Neuronal stem cell (in vitro differentiated cells): ENCODE data around the gene CRADD.
A peak's percentile ranks its signal among the peaks of the same experiment; 100 is the strongest.

Source experiments
- DNase-seq: peaks from one replicate; pipeline ENCODE4 v3.0.0-alpha.2; 2013; ENCODE audit warnings: low spot score
- H2AFZ ChIP-seq: one replicate; pipeline ENCODE4 v1.6.1; 2013; ENCODE audit warnings: mild to moderate bottlenecking, low read length, inconsistent platforms
- H2AK5ac ChIP-seq: 2 replicates; pipeline ENCODE4 v1.6.1; 2013; ENCODE audit warnings: low read depth, mild to moderate bottlenecking, inconsistent platforms, low read length, moderate library complexity, mixed read lengths
- H2BK120ac ChIP-seq: 2 replicates; pipeline ENCODE4 v1.6.1; 2013; ENCODE audit warnings: low read depth, mild to moderate bottlenecking, inconsistent platforms, low read length, moderate library complexity, mixed read lengths
- H2BK12ac ChIP-seq: one replicate; pipeline ENCODE4 v1.6.1; 2013; ENCODE audit warnings: low read length, inconsistent platforms
- H2BK15ac ChIP-seq: 2 replicates; pipeline ENCODE4 v1.6.1; 2013; ENCODE audit warnings: mild to moderate bottlenecking, low read length, inconsistent platforms, mixed read lengths
- H2BK5ac ChIP-seq: one replicate; pipeline ENCODE4 v1.6.1; 2013; ENCODE audit warnings: inconsistent platforms, mild to moderate bottlenecking, low read length, moderate library complexity
- H3K14ac ChIP-seq: one replicate; pipeline ENCODE4 v1.6.1; 2013; ENCODE audit warnings: low read length, inconsistent platforms
- H3K18ac ChIP-seq: 2 replicates; pipeline ENCODE4 v1.6.1; 2013; ENCODE audit warnings: low read length, inconsistent platforms
- H3K23ac ChIP-seq: 2 replicates; pipeline ENCODE4 v1.6.1; 2013; ENCODE audit warnings: low read depth, mild to moderate bottlenecking, mixed read lengths, low read length, inconsistent platforms; ENCODE audit not compliant: poor library complexity
- H3K27ac ChIP-seq: replicated peaks from 3 replicates; pipeline ENCODE4 v1.5.1; 2013; ENCODE audit warnings: low read length, inconsistent platforms
- H3K27me3 ChIP-seq, 3 experiments: 2 replicates each; pipeline ENCODE4 v1.6.1; 2013; ENCODE audit warnings: low read length in 3 of 3, mild to moderate bottlenecking in 2 of 3, inconsistent platforms in 1 of 3, low read depth in 1 of 3, mixed read lengths in 1 of 3, moderate library complexity in 1 of 3; ENCODE audit not compliant: control insufficient read depth in 3 of 3, insufficient read depth in 3 of 3
- H3K36me3 ChIP-seq, 2 donors: replicated peaks in 1 of 2; 2 replicates each; pipeline ENCODE4 v1.6.1; 2013; ENCODE audit warnings: low read length in 2 of 2; ENCODE audit not compliant: control insufficient read depth in 2 of 2, insufficient read depth in 2 of 2
- H3K4ac ChIP-seq: 2 replicates; pipeline ENCODE4 v1.6.1; 2013; ENCODE audit warnings: inconsistent platforms, mild to moderate bottlenecking, low read length, moderate library complexity
- H3K4me1 ChIP-seq, 2 donors: 1 replicate in 1 of 2; 2 replicates in 1 of 2; pipeline ENCODE4 v1.6.1; 2013; ENCODE audit warnings: low read length in 2 of 2, low read depth in 1 of 2; ENCODE audit not compliant: control insufficient read depth in 2 of 2, insufficient read depth in 1 of 2
- H3K4me2 ChIP-seq: one replicate; pipeline ENCODE4 v1.6.1; 2013; ENCODE audit warnings: mild to moderate bottlenecking, low read length, inconsistent platforms; ENCODE audit not compliant: insufficient read depth, poor library complexity, severe bottlenecking
- H3K4me3 ChIP-seq, 2 donors: 2 replicates each; pipeline ENCODE4 v1.5.1; 2013; ENCODE audit warnings: low read length in 2 of 2, mild to moderate bottlenecking in 2 of 2, inconsistent platforms in 1 of 2, moderate library complexity in 1 of 2
- H3K79me1 ChIP-seq: one replicate; pipeline ENCODE4 v1.6.1; 2013; ENCODE audit warnings: low read depth, mild to moderate bottlenecking, inconsistent platforms, low read length, moderate library complexity
- H3K9ac ChIP-seq: one replicate; pipeline ENCODE4 v1.6.1; 2013; ENCODE audit warnings: mild to moderate bottlenecking, low read depth, low read length, inconsistent platforms; ENCODE audit not compliant: poor library complexity
- H3K9me3 ChIP-seq, 2 donors: replicated peaks in 1 of 2; 2 replicates each; pipeline versions ENCODE3 to v1.6.1; 2013; ENCODE audit warnings: low read length in 2 of 2, mild to moderate bottlenecking in 2 of 2, inconsistent platforms in 1 of 2, low read depth in 1 of 2, mixed read lengths in 1 of 2, moderate library complexity in 1 of 2; ENCODE audit not compliant: control insufficient read depth in 2 of 2, insufficient read depth in 1 of 2
- H4K8ac ChIP-seq: one replicate; pipeline ENCODE4 v1.6.1; 2013; ENCODE audit warnings: low read depth, mild to moderate bottlenecking, inconsistent platforms, low read length, moderate library complexity
- H4K91ac ChIP-seq: one replicate; pipeline ENCODE4 v1.6.1; 2013; ENCODE audit warnings: low read length, low read depth, mild to moderate bottlenecking, inconsistent platforms; ENCODE audit not compliant: poor library complexity
- WGBS, 2 donors: extraction: QIAGEN DNeasy Blood & Tissue Kit; methylation state at CpG; one replicate each; pipeline ENCODE4 v1.1.7; 2013; ENCODE audit warnings: missing lambda C conversion rate in 2 of 2, mixed read lengths in 1 of 2; ENCODE audit not compliant: insufficient read length in 2 of 2, insufficient replicate concordance in 1 of 2; ENCODE audit errors: extremely low coverage in 2 of 2; 5-methylcytosine and 5-hydroxymethylcytosine counted together

CRADD gene

DNA sequence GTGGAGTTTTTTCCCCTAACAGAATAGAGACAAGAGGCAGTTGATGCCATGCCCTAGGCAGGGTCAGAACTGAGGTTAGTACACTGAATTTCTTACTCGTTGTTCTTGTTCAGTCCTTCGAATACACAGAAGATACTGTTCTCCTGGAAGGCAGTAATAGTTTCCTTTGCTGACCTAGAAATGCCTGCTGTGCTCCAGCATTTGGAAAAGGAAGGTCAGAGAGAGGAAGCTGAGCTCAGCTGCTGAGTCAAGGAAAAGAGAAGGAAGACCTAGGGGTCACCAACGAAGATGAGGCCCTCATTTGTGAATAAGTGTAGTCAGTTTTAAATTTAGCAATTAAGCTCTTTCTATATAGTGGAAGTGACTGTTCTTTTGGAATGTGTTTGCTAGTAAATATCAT lies 100.1 kb downstream of the CRADD start:
- H2BK5ac ChIP-seq, result no peak overlapping the region
- DNase-seq, result no peak
- H3K4me3 ChIP-seq, result no peak overlapping the region

DNA sequence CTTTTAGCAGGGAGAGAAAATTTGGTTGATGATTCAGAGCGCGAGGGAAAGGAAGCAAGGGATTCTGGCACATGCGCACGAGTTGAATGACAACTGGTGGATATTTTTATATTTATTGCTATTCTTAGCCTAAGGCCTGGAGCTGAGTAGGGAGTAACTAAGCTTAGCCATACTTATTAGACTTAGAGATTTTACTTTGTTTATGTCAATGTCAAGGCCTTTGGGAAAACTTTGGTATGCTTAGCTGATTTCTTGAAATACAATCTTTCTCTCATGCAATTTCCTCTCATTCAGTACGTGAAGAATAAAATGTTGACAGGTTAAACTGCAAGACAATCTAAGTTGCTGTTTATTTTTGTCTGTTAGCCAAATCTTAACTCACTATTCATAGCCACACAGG lies 101.1 kb downstream of the CRADD start:
- Histone ChIP-seq H2AFZ (no peak overlapping the region), H3K14ac (no peak overlapping the region), H2BK120ac (no peak overlapping the region), H3K23ac (no peak overlapping the region), H3K79me1 (no peaks in the 10 kb centered on the region), H3K4ac (no peak overlapping the region), H4K91ac (no peak overlapping the region), H2BK12ac (no peak overlapping the region), H3K18ac (no peak overlapping the region), H3K4me3 (no peak overlapping the region), H2BK15ac (no peak overlapping the region), H3K9me3 (no peaks in the 10 kb centered on the region), H4K8ac (no peak overlapping the region), H3K4me2 (no peak overlapping the region), H3K4me1 (peaks cover 0 to 11% of the 10 kb centered on the region in 2 donors), H3K27ac (no peak overlapping the region), H2AK5ac (no peak overlapping the region), H3K27me3 (no peaks in the 10 kb centered on the region), H3K36me3 (no peaks in the 10 kb centered on the region), H2BK5ac (no peak overlapping the region), H3K9ac (no peak overlapping the region)
- WGBS, 2 donors, result no CpG with 5 or more reads among the region's 5 CpGs
- DNase-seq, result no peak

More for the DNA sequence above, 100.1 kb downstream of the CRADD start:
- Histone ChIP-seq H3K18ac (no peak overlapping the region), H3K14ac (no peak overlapping the region), H3K4ac (no peak overlapping the region), H2BK15ac (no peak overlapping the region), H2BK12ac (no peak overlapping the region), H3K9ac (no peak overlapping the region), H3K9me3 (no peaks in the 10 kb centered on the region), H3K4me1 (peaks cover 0 to 11% of the 10 kb centered on the region in 2 donors), H2AK5ac (no peak overlapping the region), H2BK120ac (no peak overlapping the region), H2AFZ (peak overlapping the region; percentile 42), H4K91ac (no peak overlapping the region), H3K27me3 (no peaks in the 10 kb centered on the region), H3K4me2 (no peak overlapping the region), H4K8ac (no peak overlapping the region), H3K23ac (no peak overlapping the region), H3K36me3 (no peaks in the 10 kb centered on the region), H3K79me1 (no peaks in the 10 kb centered on the region), H3K27ac (no peak overlapping the region)
- no CpG with 5 or more reads among the region's 3 CpGs for WGBS, 2 donors

DNA sequence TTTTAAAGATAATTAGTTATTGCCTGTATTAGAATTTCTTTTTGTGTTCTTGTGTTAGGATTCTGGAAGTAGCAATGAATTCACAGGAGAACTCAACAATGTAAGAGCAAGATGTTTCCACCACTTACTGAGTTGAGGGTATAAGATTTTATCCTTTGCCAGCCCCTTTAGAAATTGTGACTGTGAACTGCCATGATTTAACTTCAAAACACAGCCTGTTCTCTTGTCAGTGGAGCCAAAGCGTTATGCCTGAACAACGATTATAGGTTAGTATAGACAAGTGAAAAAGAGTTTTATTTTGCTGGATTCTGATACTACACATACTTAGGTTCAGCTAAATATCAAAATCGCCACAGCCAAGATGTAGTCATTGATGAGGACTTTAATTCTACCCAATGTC lies 101.6 kb downstream of the CRADD start:
- Histone ChIP-seq H3K79me1 (no peaks in the 10 kb centered on the region), H3K36me3 (no peaks in the 10 kb centered on the region), H3K4me1 (peaks cover 0 to 13% of the 10 kb centered on the region in 2 donors), H3K4ac (no peak overlapping the region), H4K8ac (no peak overlapping the region), H3K27me3 (no peaks in the 10 kb centered on the region), H3K9ac (no peak overlapping the region), H4K91ac (no peak overlapping the region), H3K4me2 (no peak overlapping the region), H2AFZ (no peak overlapping the region), H3K14ac (no peak overlapping the region), H3K4me3 (no peak overlapping the region), H2BK120ac (no peak overlapping the region), H3K23ac (no peak overlapping the region), H2AK5ac (no peak overlapping the region), H2BK5ac (no peak overlapping the region), H2BK15ac (no peak overlapping the region), H3K27ac (no peak overlapping the region), H3K18ac (no peak overlapping the region), H3K9me3 (no peaks in the 10 kb centered on the region), H2BK12ac (no peak overlapping the region)
- DNase-seq, result no peak
- no CpG with 5 or more reads among the region's 3 CpGs for WGBS, 2 donors

DNA sequence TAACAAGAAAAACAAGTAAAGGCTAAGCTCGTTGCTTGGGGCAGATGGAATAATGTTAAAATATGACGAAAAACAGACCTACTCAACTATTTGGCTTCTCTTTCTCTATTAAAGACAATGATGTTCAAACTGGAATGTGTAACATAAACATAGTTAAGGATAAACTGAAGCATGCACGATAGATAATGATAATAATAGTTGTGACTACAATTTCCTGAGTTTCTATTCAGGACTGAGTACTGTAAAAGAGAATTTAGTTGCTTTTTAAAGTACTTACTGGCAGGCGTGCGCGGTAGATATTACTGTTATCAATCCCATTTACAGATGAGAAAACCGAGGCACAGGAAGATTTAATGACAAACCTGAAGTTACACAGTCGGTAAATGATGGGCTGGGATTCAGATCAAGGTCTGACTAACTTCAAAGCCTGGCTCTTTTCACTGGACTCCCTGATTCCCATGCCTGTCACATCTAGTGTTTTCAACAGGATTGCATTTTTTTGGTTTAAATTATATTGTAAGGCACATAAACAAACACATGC lies 103.0 kb downstream of the CRADD start:
- H3K79me1 ChIP-seq, result no peaks in the 10 kb centered on the region
- H3K14ac ChIP-seq, result no peak overlapping the region
- no peak overlapping the region for H3K4ac ChIP-seq
- no peak overlapping the region for H3K27ac ChIP-seq
- H2AK5ac ChIP-seq, result no peak overlapping the region
- H3K9ac ChIP-seq, result no peak overlapping the region
- H3K18ac ChIP-seq, result no peak overlapping the region
- H3K4me3 ChIP-seq, result no peak overlapping the region
- H2BK5ac ChIP-seq, result no peak overlapping the region
- no peaks in the 10 kb centered on the region for H3K9me3 ChIP-seq
- H2BK15ac ChIP-seq, result no peak overlapping the region
- no CpG with 5 or more reads among the region's 8 CpGs for WGBS, 2 donors
- no peak overlapping the region for H4K8ac ChIP-seq
- H3K36me3 ChIP-seq, result no peaks in the 10 kb centered on the region
- H2BK12ac ChIP-seq, result no peak overlapping the region
- H2BK120ac ChIP-seq, result no peak overlapping the region
- H2AFZ ChIP-seq, result no peak overlapping the region
- H3K4me1 ChIP-seq, result peaks cover 5 to 26% of the 10 kb centered on the region in 2 donors
- H3K4me2 ChIP-seq, result no peak overlapping the region
- DNase-seq, result no peak
- no peak overlapping the region for H3K23ac ChIP-seq
- no peaks in the 10 kb centered on the region for H3K27me3 ChIP-seq
- no peak overlapping the region for H4K91ac ChIP-seq
